GM12875 (cell line): ENCODE results near the gene ABLIM2.

Experiments
- H3K4me3 ChIP-seq: one replicate; pipeline ENCODE4 v1.5.1; 2011; ENCODE audit warnings: low read depth, low read length, control low read depth
- TF ChIP-seq, protein P1 (sequence below): IDR thresholded peaks from 2 replicates; pipeline ENCODE4 v1.5.1; 2011; ENCODE audit warnings: low read depth, mild to moderate bottlenecking, control low read depth, inconsistent platforms, low read length, moderate library complexity, borderline replicate concordance; ENCODE audit not compliant: insufficient read depth

ABLIM2 gene

DNA sequence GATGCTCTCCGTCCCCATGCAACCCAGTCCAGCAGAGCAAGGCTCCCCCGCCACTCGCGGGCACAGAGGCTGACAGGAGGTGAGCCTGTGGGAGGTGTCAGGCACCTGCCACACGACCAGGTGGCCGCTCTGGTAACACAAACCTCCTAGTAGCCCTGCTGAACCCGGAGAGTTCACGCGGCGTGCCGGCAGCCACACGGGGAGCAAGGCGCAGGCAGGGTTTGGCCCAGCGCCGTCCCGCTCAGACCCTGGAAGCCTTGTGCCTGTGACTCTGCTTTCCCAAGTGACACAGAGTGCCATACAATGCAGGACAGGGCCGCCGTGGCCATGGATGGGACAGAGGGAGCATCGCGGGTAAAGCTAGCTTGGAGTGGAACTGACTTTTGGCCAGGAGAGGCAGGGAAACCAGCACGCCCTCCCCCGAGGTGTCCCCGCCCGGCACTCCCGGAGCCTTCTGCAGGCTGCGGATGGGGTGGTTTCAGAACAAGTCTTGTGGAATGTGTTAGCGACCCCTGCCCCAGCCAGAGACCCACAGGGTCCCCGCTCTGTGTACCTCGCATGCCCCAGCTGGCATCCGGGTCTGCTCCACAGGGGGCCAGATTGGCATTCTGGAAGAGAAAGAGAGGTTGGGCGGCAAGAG is 174.2 kb downstream of the ABLIM2 start:
- TF ChIP-seq, protein P1, sequence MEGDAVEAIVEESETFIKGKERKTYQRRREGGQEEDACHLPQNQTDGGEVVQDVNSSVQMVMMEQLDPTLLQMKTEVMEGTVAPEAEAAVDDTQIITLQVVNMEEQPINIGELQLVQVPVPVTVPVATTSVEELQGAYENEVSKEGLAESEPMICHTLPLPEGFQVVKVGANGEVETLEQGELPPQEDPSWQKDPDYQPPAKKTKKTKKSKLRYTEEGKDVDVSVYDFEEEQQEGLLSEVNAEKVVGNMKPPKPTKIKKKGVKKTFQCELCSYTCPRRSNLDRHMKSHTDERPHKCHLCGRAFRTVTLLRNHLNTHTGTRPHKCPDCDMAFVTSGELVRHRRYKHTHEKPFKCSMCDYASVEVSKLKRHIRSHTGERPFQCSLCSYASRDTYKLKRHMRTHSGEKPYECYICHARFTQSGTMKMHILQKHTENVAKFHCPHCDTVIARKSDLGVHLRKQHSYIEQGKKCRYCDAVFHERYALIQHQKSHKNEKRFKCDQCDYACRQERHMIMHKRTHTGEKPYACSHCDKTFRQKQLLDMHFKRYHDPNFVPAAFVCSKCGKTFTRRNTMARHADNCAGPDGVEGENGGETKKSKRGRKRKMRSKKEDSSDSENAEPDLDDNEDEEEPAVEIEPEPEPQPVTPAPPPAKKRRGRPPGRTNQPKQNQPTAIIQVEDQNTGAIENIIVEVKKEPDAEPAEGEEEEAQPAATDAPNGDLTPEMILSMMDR: no peak
- no peak overlapping the region for H3K4me3 ChIP-seq

DNA sequence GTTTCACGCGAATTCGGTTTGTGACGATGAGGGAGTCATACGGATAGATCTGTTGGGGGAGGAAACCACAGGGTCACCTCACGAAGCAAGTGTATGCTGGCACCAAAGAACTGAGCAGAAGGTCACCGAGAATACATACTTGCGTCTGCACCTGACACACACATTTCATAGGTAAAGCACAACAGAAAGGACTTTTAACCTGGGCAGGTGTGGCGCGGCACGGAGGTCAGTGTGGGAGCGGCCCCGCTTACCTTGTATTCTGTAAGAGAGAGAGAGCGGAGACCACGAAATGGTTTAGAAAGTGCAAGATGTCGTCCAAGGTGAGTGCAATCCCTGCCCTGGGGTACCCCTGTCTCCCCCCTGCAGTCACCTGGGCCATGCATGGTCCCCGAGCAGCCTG is 175.3 kb downstream of the ABLIM2 start:
- TF ChIP-seq, protein P1: no peak
- H3K4me3 ChIP-seq: no peak overlapping the region

DNA sequence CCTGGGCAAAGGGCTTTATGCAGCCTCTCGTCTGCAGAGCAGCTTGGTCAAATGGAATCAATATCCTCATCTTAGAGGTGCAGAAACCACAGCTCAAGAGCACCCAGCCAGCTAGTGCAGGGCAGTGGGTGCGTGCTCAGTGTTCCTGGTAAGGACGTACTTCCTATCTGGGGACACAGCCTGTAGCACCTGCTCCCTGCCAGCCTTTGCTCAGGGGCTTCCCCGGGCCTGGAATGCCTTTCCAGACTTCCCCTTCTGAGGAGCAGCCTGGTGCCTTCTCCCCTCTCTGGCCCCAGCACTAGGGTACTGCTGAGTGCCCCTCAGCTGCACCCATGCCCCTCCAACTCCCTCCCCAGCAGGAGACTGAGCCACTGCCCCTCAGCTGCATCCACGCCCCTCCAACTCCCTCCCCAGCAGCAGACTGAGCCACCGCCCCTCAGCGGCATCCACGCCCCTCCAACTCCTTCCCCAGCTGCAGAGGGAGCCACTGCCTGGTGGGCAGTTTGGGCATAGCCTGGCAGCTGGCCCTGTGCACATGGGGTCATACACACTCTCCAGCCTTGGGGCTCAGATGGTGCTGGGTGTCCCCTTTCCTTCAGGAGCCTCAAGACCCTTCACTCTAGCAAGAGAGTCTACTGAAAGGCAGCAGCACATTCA is 176.7 kb downstream of the ABLIM2 start:
- TF ChIP-seq, protein P1: no peak
- no peak overlapping the region for H3K4me3 ChIP-seq

DNA sequence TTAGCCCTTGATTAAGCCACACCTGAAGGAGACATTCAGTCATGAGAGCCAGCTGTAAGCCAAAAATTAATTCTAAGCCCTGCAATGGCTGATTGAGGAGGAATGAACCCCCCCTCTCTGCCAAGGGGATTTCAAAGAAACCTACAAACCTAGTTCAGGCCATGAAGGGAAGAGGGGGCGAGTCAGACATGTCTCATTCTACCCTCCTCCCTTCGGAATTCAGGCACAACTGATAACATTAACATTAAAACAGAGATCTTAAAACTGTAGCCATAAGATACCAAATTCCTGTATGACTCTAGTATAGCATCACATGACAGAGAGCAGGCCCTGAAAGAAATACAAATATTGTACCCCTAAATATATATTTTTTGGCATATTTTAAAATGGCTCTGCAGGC is 178.6 kb downstream of the ABLIM2 start:
- TF ChIP-seq, protein P1: no peak
- no peak overlapping the region for H3K4me3 ChIP-seq

DNA sequence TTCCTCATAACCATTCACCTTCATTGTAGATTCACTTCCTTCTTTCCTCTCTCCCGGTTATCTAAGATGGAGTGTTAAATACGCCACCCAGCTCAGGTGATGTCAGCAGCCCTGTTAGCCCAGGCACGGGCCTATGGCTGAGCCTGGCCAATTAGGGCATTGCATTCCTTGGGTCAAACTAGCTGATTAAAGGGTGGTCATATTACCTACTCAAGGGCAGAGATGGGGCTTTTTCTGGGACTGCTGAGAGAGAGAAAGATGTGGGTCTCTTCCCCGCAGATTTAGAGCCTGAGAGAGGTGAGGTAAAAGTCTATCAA is 179.0 kb downstream of the ABLIM2 start:
- no peak overlapping the region for H3K4me3 ChIP-seq
- TF ChIP-seq, protein P1: no peak

DNA sequence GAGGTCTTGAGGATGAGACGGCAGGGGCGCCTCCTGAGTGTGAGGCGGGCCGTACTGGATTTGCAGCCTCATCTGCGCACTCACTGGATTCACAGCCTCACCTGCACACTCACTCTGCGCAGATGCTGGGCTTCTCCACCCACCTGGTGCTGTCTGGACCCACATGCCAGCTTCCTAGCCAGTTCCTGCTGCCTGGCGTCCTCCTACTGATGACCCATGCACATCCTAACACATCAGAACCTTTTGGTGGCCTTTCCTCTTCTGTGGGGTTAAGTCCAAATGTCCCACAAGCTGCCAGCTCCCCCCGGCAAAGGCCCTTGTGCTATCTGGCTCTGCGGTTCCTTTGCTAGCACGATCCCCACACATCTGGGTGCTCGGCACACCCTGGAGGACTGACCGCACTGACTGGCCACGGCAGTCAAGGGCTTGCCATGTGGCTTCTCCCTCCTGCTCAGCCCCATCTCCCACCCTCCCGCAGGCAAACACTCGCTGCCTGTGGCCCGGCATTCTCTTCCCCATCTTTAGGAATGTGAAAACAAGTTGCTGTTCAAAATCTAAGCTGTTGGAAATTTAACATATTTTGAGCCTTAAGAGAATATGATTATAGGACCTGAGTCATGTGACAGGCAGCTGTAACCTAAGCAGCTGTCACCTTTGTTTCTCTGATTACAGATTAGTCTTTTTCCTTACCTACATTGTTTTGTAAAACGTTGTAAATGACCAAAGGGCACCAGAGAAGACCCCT is 179.5 kb downstream of the ABLIM2 start:
- no peak overlapping the region for H3K4me3 ChIP-seq
- TF ChIP-seq, protein P1: no peak

DNA sequence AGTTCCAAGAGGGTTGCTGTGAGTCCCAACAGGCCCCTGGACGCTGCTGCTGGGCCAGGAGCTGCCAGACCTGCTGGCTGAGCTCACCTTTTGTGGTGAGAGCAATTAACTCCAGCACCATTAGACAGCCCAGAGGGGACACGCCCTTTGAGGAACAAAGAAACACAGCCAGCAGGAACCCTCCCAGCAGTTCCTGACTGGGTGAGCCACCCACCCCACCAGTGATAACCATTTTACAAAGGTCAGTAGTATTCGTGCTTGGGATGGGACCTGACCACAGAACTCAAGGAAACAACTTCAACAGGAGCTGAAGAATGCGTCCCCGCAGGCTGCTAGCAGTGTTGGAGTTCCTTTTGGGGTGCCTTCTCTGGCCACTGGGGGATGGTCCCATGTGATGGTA is 180.1 kb downstream of the ABLIM2 start:
- TF ChIP-seq, protein P1: no peak
- no peak overlapping the region for H3K4me3 ChIP-seq
